ENCODE measurements around the gene PPP6C.
A peak's percentile ranks its signal among the peaks of the same experiment; 100 is the strongest.
"Not testable (repeated sequence)": the region's sequence is repeated elsewhere in the genome, so short reads cannot be mapped to it uniquely, and the experiment has no call there.

The PPP6C gene

DNA sequence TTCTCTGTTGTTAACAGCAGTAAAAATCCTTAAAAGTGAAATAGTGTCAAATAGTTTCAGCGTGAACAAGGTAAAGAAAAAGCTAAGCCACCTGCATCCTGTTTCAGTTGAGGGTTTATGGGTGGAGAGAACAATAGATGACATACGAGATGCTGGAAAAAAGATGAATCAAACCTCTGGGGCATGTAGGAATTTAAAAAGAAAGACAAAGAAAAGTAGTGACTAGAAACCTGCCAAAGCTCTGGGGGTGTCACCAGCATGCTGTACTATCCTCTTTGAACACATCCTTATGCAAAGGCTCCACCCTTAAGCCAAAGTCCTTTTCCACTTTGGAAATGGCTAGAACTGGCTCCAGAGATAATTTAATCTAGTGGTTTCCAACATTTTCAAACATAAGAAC, 68.5 kb downstream of the PPP6C start:
- DNase-seq (ENCODE audit: low read depth in 1 of 2, low spot score in 1 of 2): no peak
- TF ChIP-seq JUND (IDR thresholded peaks at IDR 0.05; ENCODE audit: low read depth): no peak
- in situ Hi-C loops (cut with HindIII; ENCODE audit: low pct_unique_long_range_greater_than_20kb, low sequenced_read_pairs): no loop called here

DNA sequence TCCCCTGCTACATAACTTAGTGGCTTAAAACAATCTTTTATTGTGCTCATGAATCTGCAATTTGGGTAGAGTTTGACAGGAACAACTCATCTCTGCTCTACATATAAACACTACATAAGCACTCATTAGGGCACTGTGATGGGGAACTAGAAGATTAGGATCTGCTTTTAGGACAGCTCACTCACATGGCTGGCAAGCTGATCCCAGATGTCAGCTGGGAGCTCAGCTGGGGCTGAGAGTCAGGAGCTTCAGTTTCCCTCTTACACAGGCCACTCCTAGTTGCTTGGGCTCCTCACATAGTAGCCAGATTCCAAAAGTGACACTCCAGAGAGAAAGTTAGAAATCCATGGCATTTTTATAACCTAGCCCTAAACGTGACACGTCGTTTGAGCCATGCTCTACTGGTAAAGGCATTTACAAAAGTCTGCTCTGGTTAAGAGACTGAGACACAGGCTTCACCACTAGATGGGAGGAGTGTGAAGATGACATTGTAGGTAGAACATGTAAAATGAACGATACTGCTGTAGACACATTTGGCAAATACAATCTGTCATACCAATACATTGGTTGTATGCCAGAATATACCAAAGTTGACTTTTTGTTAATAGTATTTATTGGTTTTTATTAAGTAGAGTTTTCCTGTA, 69.8 kb downstream of the PPP6C start:
- no peak for TF ChIP-seq JUND (IDR thresholded peaks at IDR 0.05; ENCODE audit: low read depth)
- in situ Hi-C loops (cut with HindIII; ENCODE audit: low pct_unique_long_range_greater_than_20kb, low sequenced_read_pairs): no loop called here
- peak in 1 of 2 experiments; percentile 49 for DNase-seq (ENCODE audit: low read depth in 1 of 2, low spot score in 1 of 2)

GRCh38 chr9:125118696-125119095, 70.9 kb downstream of the PPP6C start:
- DNase-seq (ENCODE audit: low read depth in 1 of 2, low spot score in 1 of 2); in situ Hi-C loops (cut with HindIII; ENCODE audit: low pct_unique_long_range_greater_than_20kb, low sequenced_read_pairs): not testable (repeated sequence)

DNA sequence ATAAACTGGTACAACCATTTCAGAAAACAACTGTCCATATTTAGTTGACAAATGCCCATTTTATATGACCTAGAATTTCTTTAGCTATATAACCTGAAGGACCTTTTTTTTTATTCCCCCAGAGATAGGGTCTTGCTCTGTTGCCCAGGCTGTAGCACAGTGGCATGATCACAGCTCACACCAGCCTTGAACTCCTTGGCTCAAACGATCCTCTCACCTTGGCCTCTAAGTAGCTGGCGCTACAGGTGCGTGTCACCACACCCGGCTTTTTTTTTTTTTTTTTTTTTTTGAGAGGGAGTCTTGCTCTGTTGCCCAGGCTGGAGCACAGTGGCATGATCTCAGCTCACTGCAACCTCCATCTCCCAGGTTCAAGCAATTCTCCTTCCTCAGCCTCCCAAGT, 75.1 kb downstream of the PPP6C start:
- DNase-seq (ENCODE audit: low read depth in 1 of 2, low spot score in 1 of 2): not testable (repeated sequence)

DNA sequence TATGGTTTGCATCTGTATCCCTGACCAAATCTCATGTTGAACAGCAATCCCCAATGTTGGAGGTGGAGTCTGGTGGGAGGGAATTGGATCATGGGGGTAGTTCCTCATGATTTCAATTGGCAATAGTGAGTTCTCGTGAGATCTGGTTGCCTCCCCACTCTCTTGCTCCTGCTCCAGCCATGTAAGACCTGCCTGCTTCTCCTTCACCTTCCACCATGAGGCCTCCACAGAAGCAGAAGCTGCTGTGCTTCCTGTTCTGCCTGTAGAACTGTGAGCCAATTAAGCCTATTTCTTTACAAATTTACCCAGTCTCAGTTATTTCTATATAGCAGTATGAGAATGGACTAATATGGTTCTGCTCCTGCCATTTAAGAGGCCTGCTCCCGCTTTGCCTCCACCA, 79.1 kb downstream of the PPP6C start:
- no peak for DNase-seq (ENCODE audit: low read depth in 1 of 2, low spot score in 1 of 2)
- TF ChIP-seq JUND (IDR thresholded peaks at IDR 0.05; ENCODE audit: low read depth): no peak
- in situ Hi-C loops (cut with HindIII; ENCODE audit: low pct_unique_long_range_greater_than_20kb, low sequenced_read_pairs): no loop called here

More for the DNA sequence above, 75.1 kb downstream of the PPP6C start:
- in situ Hi-C loops (cut with HindIII; ENCODE audit: low pct_unique_long_range_greater_than_20kb, low sequenced_read_pairs): not testable (repeated sequence)

DNA sequence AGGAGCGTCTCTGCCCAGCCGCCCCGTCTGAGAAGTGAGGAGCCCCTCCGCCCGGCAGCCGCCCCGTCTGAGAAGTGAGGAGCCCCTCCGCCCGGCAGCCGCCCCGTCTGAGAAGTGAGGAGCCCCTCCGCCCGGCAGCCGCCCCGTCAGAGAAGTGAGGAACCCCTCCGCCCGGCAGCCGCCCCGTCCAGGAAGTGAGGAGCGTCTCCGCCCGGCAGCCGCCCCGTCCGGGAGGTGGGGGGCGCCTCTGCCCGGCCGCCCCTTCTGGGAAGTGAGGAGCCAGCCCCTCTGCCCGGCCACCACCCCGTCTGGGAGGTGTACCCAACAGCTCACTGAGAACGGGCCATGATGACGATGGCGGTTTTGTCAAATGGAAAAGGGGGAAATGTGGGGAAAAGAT, 81.1 kb downstream of the PPP6C start:
- DNase-seq (ENCODE audit: low read depth in 1 of 2, low spot score in 1 of 2); in situ Hi-C loops (cut with HindIII; ENCODE audit: low pct_unique_long_range_greater_than_20kb, low sequenced_read_pairs): not testable (repeated sequence)

GRCh38 chr9:125106285-125106893, 83.2 kb downstream of the PPP6C start:
- peak in 1 of 2 experiments; percentile 13 for DNase-seq (ENCODE audit: low read depth in 1 of 2, low spot score in 1 of 2)
- in situ Hi-C loops (cut with HindIII; ENCODE audit: low pct_unique_long_range_greater_than_20kb, low sequenced_read_pairs): no loop called here
- TF ChIP-seq JUND (IDR thresholded peaks at IDR 0.05; ENCODE audit: low read depth): no peak

DNA sequence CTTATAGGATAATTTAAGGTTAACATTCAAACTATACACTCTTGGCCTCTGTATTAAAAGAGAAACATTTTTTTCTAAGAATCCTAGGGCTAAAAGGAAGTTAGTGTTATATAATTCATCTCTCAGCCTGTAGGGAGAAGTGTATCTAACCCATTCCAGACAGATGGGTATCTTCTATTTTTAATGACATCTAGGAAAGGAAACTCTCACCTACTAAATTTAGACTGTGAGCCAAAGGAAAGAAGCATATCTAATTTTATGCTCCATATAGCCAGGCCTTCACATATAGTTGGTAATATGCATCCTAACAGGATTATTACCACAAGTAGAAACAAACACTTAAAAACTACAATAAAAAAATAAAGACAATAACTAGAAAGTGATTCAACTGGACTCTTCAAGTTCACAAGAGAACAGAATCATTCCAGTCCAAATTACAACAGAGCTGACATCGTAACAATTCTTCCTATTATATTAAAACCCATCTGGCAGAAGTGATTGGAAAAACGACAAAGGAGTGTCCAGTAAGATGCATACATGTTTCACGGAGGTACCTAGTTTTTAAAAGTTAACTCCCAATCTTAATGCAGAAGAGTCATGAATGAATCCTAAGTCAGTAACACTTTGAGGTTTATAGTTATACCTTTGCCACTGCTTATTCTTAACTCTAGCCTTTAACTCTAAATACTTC, 85.7 kb downstream of the PPP6C start:
- in situ Hi-C loops (cut with HindIII; ENCODE audit: low pct_unique_long_range_greater_than_20kb, low sequenced_read_pairs): no loop called here
- no peak for TF ChIP-seq JUND (IDR thresholded peaks at IDR 0.05; ENCODE audit: low read depth)
- DNase-seq (ENCODE audit: low read depth in 1 of 2, low spot score in 1 of 2): no peak

GRCh38 chr9:125103021-125103420, 86.6 kb downstream of the PPP6C start:
- no peak for TF ChIP-seq JUND (IDR thresholded peaks at IDR 0.05; ENCODE audit: low read depth)
- DNase-seq (ENCODE audit: low read depth in 1 of 2, low spot score in 1 of 2): no peak
- in situ Hi-C loops (cut with HindIII; ENCODE audit: low pct_unique_long_range_greater_than_20kb, low sequenced_read_pairs): no loop called here

DNA sequence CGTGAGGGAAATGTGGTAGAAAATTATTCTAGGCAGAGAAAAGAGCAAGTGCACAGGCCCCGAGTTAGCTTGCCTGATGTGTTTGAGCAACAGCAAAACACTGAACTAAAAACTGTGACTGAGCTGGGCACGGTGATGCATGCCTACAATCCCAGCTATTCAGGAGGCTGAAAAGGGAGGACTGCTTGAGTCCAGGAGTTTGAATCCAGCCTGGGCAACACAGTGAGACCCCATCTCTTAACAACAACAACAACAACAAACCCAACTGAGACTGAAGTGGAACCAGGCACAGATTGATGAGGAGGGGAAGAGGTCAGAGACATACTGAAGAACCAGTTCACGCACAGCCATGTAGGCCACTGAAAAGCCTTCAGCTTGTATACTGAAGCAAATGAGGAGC, 88.8 kb downstream of the PPP6C start:
- no peak for TF ChIP-seq JUND (IDR thresholded peaks at IDR 0.05; ENCODE audit: low read depth)
- in situ Hi-C loops (cut with HindIII; ENCODE audit: low pct_unique_long_range_greater_than_20kb, low sequenced_read_pairs): no loop called here
- no peak for DNase-seq (ENCODE audit: low read depth in 1 of 2, low spot score in 1 of 2)

- TF ChIP-seq JUND (IDR thresholded peaks at IDR 0.05; ENCODE audit: low read depth): no peak
- no peak for DNase-seq (ENCODE audit: low read depth in 1 of 2, low spot score in 1 of 2)
- in situ Hi-C loops (cut with HindIII; ENCODE audit: low pct_unique_long_range_greater_than_20kb, low sequenced_read_pairs): no loop called here
Observed at GRCh38 chr9:125099816-125100215, 89.8 kb downstream of the PPP6C start.

All from T47D (cell line).